GM12865 (cell line): ENCODE results near the gene MYO1H.

Experiments
- DNase-seq: peaks from one replicate; pipeline ENCODE4 v3.0.0; 2010; ENCODE audit warnings: low read depth
- H3K4me3 ChIP-seq: 2 replicates; pipeline ENCODE4 v1.5.1; 2011; ENCODE audit warnings: mild to moderate bottlenecking, low read depth, low read length, control low read depth
- TF ChIP-seq, protein P1 (sequence below): IDR thresholded peaks from 2 replicates; pipeline ENCODE4 v1.5.1; 2011; ENCODE audit warnings: low read length, control low read depth, low read depth, inconsistent platforms; ENCODE audit not compliant: insufficient read depth; ENCODE audit errors: missing control alignments

MYO1H gene

GRCh38 chr12:109477963-109478315 is 130.2 kb downstream of the MYO1H start:
- peak overlapping the region; percentile 95 for H3K4me3 ChIP-seq
- DNase-seq, result no peak
- TF ChIP-seq, protein P1, sequence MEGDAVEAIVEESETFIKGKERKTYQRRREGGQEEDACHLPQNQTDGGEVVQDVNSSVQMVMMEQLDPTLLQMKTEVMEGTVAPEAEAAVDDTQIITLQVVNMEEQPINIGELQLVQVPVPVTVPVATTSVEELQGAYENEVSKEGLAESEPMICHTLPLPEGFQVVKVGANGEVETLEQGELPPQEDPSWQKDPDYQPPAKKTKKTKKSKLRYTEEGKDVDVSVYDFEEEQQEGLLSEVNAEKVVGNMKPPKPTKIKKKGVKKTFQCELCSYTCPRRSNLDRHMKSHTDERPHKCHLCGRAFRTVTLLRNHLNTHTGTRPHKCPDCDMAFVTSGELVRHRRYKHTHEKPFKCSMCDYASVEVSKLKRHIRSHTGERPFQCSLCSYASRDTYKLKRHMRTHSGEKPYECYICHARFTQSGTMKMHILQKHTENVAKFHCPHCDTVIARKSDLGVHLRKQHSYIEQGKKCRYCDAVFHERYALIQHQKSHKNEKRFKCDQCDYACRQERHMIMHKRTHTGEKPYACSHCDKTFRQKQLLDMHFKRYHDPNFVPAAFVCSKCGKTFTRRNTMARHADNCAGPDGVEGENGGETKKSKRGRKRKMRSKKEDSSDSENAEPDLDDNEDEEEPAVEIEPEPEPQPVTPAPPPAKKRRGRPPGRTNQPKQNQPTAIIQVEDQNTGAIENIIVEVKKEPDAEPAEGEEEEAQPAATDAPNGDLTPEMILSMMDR, result no peak

- no peak for DNase-seq
- no peak overlapping the region for H3K4me3 ChIP-seq
- TF ChIP-seq, protein P1, result no peak
Measured at GRCh38 chr12:109479761-109480160, 132.1 kb downstream of the MYO1H start.

DNA sequence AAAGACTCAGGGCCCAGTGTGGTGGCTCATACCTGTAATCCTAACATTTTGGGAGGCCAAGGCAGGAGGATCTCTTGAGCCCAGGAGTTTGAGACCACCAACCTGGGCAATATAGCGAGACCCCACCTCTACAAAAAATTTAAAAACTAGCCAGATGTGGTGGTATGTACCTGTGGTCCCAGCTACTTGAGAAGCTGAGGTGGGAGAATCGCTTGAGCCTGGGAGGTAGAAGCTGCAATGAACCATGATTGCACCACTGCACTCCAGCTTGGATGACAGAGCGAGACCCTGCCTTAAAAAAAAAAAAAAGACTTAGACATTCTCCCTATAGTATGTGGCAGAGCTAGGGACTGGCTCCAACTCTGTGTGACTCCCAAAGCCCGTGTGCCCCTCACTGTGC is 132.7 kb downstream of the MYO1H start:
- H3K4me3 ChIP-seq, result no peak overlapping the region
- TF ChIP-seq, protein P1, result no peak
- no peak for DNase-seq

- TF ChIP-seq, protein P1, result no peak
- DNase-seq, result no peak
- no peak overlapping the region for H3K4me3 ChIP-seq
Measured at GRCh38 chr12:109481863-109482262, 134.2 kb downstream of the MYO1H start.

GRCh38 chr12:109482491-109482890 is 134.8 kb downstream of the MYO1H start:
- no peak for DNase-seq
- H3K4me3 ChIP-seq, result no peak overlapping the region
- TF ChIP-seq, protein P1, result no peak

DNA sequence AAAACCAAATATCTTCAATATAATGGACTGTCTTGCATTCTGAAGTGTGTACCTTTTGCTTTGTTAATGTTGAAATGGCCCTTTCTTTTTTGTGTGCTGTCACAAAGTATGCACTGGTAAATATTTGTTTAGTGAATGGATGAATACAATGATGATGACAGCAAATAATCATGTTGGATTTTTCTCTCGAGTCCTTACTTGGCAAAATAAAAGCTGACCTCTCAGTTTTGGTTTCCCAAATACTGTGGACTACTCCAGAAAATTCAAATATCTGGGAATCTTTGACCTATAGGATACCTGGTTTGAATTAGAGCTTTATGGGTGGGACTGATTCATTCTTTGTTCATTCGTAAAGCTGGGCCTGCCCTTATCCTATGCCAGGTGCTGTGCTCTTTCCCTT is 135.2 kb downstream of the MYO1H start:
- no peak for DNase-seq
- H3K4me3 ChIP-seq, result no peak overlapping the region
- TF ChIP-seq, protein P1, result no peak

DNA sequence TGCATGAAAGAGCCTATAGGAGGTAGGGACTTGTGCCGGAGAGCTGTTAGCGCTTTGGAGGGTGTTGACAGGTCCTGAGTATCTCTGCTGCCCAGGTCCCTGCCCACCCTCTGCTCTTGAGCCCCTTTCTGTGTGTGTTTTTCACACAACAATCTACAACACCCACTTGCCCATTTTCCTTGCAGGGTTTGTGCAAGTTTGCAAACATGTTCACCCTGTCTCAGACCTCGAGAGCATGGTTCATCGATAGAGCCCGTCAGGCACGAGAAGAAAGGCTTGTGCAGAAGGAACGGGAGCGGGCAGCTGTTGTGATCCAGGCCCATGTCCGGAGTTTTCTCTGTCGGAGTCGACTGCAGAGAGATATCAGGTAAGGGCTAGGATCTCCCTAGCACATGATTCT is 135.6 kb downstream of the MYO1H start:
- TF ChIP-seq, protein P1, result no peak
- H3K4me3 ChIP-seq, result no peak overlapping the region
- no peak for DNase-seq
